GM19468 (cell line): Measurements from ENCODE around the gene TAF13.
"Not testable (repeated sequence)": the region's sequence is repeated elsewhere in the genome, so short reads cannot be mapped to it uniquely, and the experiment has no call there.

Experiments
- ATAC-seq: cut with Tn5 transposase; IDR thresholded peaks from one replicate; pipeline ENCODE4 v1.9.1; 2021; ENCODE audit warnings: mild to moderate bottlenecking, moderate library complexity, moderate number of reproducible peaks; ENCODE audit not compliant: unreplicated experiment; ENCODE audit errors: extremely low read depth

TAF13 gene

GRCh38 chr1:109094377-109094803 lies 18.6 kb upstream of the TAF13 start:
- no peak for ATAC-seq

- no peak for ATAC-seq
These were observed 16.0 kb upstream of the TAF13 start for GRCh38 chr1:109091839-109092193.

GRCh38 chr1:109091078-109091838 lies 15.5 kb upstream of the TAF13 start:
- no peak for ATAC-seq

GRCh38 chr1:109090196-109091077 lies 14.6 kb upstream of the TAF13 start, which contains the start of gene TMEM167B:
Gene TMEM167B (plus strand): TSS chr1:109090764. CDS start chr1:109090873, 109 bp downstream.
- peak; percentile 73 for ATAC-seq

- ATAC-seq, result no peak
These were observed 13.6 kb upstream of the TAF13 start for GRCh38 chr1:109089242-109090015.

- no peak for ATAC-seq
These were observed 9.0 kb upstream of the TAF13 start for GRCh38 chr1:109084563-109085517.

GRCh38 chr1:109083923-109084322 lies 8.1 kb upstream of the TAF13 start:
- no peak for ATAC-seq

GRCh38 chr1:109083501-109083900 lies 7.7 kb upstream of the TAF13 start:
- ATAC-seq, result no peak

GRCh38 chr1:109080441-109081082 lies 4.8 kb upstream of the TAF13 start:
- no peak for ATAC-seq

GRCh38 chr1:109079240-109079622 lies 3.4 kb upstream of the TAF13 start:
- no peak for ATAC-seq

- ATAC-seq, result no peak
These were observed 2.5 kb upstream of the TAF13 start for GRCh38 chr1:109078317-109078716.

GRCh38 chr1:109069294-109069693 lies 6.5 kb downstream of the TAF13 start:
- ATAC-seq, result no peak

- no peak for ATAC-seq
These were observed 7.9 kb downstream of the TAF13 start for GRCh38 chr1:109067883-109068282.

GRCh38 chr1:109065137-109065536 lies 10.7 kb downstream of the TAF13 start:
- ATAC-seq, result no peak

GRCh38 chr1:109061183-109061582 lies 14.6 kb downstream of the TAF13 start:
- ATAC-seq, result no peak

GRCh38 chr1:109060707-109061106 lies 15.1 kb downstream of the TAF13 start:
- no peak for ATAC-seq

GRCh38 chr1:109059026-109059425 lies 16.8 kb downstream of the TAF13 start:
- ATAC-seq, result no peak

GRCh38 chr1:109056064-109056463 lies 19.7 kb downstream of the TAF13 start:
- ATAC-seq, result no peak

- ATAC-seq, result not testable (repeated sequence)
These were observed 23.7 kb downstream of the TAF13 start for GRCh38 chr1:109052145-109052544.
